ENCODE data around the gene LDLRAP1. TPM values are rescaled to one million over a fixed set of nuclear protein-coding genes. Genes with fewer than 3 reads are reported as not detected.

LDLRAP1 gene
- total RNA-seq, 1 experiment from 2014 or later = 26.0 TPM

- Histone ChIP-seq H2AFZ (ENCODE audit: low read depth, low read length, poor library complexity, severe bottlenecking) (no peak overlapping the region), H3K4me1 (ENCODE audit: control insufficient read depth in 1 of 2, insufficient read depth in 2 of 2, low read length in 2 of 2) (peaks cover 5 to 10% of the 10 kb centered on the region in 2 experiments; a peak in 3 of 4 replicates), H3K27ac (ENCODE audit: low read depth, low read length) (no peak overlapping the region), H3K9ac (ENCODE audit: low read length) (no peak overlapping the region), H3K9me3 (ENCODE audit: control insufficient read depth in 1 of 2, insufficient read depth in 1 of 2, low read depth in 1 of 2, low read length in 2 of 2) (no peaks in the 10 kb centered on the region), H3K9me2 (ENCODE audit: insufficient read depth) (no peaks in the 10 kb centered on the region), H3K79me2 (ENCODE audit: insufficient read depth, low read length) (no peaks in the 10 kb centered on the region), H3K36me3 (ENCODE audit: control insufficient read depth in 1 of 2, insufficient read depth in 2 of 2, low read length in 2 of 2) (no peaks in the 10 kb centered on the region), H3K27me3 (ENCODE audit: insufficient read depth, low read length) (no peaks in the 10 kb centered on the region), H3K4me3 (replicated peaks in 1 of 2; ENCODE audit: low read depth in 1 of 2, low read length in 2 of 2) (no peak overlapping the region), H3K4me2 (ENCODE audit: low read length) (no peak overlapping the region), H4K20me1 (ENCODE audit: insufficient read depth) (no peaks in the 10 kb centered on the region)
- TF ChIP-seq EZH2phosphoT487 (IDR thresholded peaks at IDR 0.05; ENCODE audit: borderline replicate concordance) (no peak), ZFX (IDR thresholded peaks at IDR 0.05) (no peak), RAD21 (IDR thresholded peaks at IDR 0.05; ENCODE audit: low read depth) (no peak), ZNF274 (IDR thresholded peaks at IDR 0.05; ENCODE audit: low read depth, low read length) (no peak), EGR1 (IDR thresholded peaks at IDR 0.05; ENCODE audit: low read depth) (no peak), SIN3A (IDR thresholded peaks at IDR 0.05; ENCODE audit: low read depth) (no peak), EZH2 (IDR thresholded peaks at IDR 0.05) (no peak), CBX3 (IDR thresholded peaks at IDR 0.05; ENCODE audit: low read depth) (no peak), CEBPB (IDR thresholded peaks at IDR 0.05; ENCODE audit: low read depth) (no peak), SRF (IDR thresholded peaks at IDR 0.05; ENCODE audit: low read depth) (no peak), FOSL1 (IDR thresholded peaks at IDR 0.05; ENCODE audit: low read depth) (no peak), MAX (IDR thresholded peaks at IDR 0.05) (no peak), REST (IDR thresholded peaks at IDR 0.05; ENCODE audit: low read depth) (no peak), POLR2AphosphoS5 (IDR thresholded peaks at IDR 0.05; ENCODE audit: low read depth, low read length) (no peak), JUND (IDR thresholded peaks at IDR 0.05) (no peak), YY1 (IDR thresholded peaks at IDR 0.05; ENCODE audit: extremely low read depth, insufficient replicate concordance, low read depth, low read length) (no peak), ELF1 (IDR thresholded peaks at IDR 0.05; ENCODE audit: borderline replicate concordance, low read depth) (no peak), ATF3 (IDR thresholded peaks at IDR 0.05) (no peak), ZBTB33 (IDR thresholded peaks at IDR 0.05; ENCODE audit: extremely low read depth, insufficient replicate concordance, low read length) (no peak), TCF7L2 (IDR thresholded peaks at IDR 0.05; ENCODE audit: borderline replicate concordance, extremely low read depth, insufficient read depth, insufficient read length) (no peak)
- BruUV-seq (replicated peaks) = no TSS peak
- no peak for ATAC-seq
- no peak for DNase-seq (ENCODE audit: low read depth, low spot score)
- intact Hi-C loops (cut with micrococcal nuclease) = no loop called here
- POLR2A ChIA-PET = no interaction called here
- CTCF ChIA-PET = no interaction called here
- RAD21 ChIA-PET (ENCODE audit: low non-redundant PET in 1 of 2, low total read pairs in 2 of 2, uncharacterized antibody in 2 of 2, unreplicated experiment in 2 of 2) = no interaction called here
Observed at GRCh38 chr1:25534410-25534788, 9.0 kb upstream of the LDLRAP1 start.

Measured in HCT116 (cell line).